ENCODE data around the gene CGGBP1.

The CGGBP1 gene, protein sequence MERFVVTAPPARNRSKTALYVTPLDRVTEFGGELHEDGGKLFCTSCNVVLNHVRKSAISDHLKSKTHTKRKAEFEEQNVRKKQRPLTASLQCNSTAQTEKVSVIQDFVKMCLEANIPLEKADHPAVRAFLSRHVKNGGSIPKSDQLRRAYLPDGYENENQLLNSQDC

DNA sequence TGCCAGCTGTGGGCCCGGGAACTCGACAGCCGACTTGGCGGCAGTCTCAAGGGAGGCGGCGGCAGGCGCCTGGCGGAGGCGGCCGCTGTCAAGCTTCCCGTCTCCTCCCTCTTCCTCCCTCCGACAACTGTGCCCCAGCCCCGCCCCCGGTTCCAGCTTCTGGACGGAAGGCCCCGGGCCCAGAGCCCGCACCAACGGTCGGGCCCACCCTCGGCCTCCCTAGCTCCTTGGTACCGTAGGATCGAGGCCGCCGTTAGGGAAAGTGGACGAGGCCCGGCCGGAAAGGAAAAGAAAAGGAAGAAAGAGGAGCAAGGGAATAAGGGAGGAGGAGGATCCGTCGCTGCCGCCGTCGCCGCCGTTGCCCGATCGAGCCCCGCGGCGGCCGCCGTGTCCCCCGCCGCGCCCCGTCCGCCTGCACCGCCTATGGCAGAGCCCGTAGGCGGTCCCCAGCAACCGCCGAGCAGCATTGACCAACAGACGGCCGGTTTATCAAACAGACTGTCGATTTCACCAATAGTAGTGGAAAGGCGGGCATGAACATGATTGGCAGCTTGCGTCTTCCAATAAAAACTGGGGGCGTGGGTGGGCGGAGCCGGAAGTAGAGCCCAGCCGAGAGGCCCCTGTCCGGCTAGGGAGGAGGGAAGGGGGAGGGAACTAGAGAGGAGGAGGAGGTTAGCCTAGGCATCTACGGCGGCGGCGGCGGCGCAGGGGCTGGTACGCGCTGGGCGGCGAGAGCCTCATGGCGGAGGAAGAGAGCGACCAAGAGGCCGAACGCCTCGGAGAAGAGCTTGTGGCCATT is at the start of gene CGGBP1, which contains the start of gene ZNF654:
Gene CGGBP1 (minus strand): TSS at position 425 of the 799 bp plus-strand sequence. CDS start 3,029 bp downstream, outside the sequence.
Gene ZNF654 (plus strand): TSS at position 675 of the 799 bp plus-strand sequence. CDS start 65 bp downstream, at position 740.
- peak; percentile 97 for DNase-seq (ENCODE audit: low read depth)

DNA sequence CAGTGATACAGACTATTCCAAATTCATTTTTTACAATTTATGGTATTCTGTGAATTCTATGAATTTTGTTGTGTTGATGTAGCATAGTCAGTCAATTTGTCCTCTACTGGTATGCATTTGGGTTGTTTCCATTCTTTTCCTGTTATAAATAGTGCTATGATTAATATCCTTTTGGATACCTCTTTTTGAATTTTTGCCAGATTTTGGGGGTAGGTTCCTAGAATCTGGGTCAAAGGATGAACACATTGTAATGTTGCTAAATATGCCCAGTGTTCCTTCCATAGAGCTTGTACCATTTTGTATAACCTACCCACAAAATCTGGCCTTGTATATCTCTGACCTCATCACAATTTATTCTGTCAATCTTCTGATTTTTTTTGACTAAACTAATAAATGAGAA is 46.5 kb upstream of the CGGBP1 start:
- peak; percentile 4 for DNase-seq (ENCODE audit: low read depth)

DNA sequence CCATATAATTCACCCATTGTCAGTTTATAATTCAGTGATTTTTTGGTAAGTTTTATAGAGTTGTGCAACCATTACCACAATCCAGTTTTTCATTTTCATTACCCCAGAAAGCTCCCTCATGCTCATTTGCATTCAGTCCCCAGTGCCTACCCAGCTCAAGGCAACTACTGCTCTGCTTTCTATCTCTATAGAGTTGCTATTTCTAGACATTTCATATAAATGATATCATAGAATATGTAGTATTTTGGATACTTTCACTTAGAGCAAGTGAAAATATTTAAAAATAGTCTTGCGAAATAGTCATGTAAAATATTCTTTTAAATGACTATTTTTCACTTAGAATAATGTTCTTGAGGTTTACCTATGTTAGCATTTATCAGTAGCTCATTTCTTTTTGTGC is 42.3 kb upstream of the CGGBP1 start:
- DNase-seq (ENCODE audit: low read depth): no peak

DNA sequence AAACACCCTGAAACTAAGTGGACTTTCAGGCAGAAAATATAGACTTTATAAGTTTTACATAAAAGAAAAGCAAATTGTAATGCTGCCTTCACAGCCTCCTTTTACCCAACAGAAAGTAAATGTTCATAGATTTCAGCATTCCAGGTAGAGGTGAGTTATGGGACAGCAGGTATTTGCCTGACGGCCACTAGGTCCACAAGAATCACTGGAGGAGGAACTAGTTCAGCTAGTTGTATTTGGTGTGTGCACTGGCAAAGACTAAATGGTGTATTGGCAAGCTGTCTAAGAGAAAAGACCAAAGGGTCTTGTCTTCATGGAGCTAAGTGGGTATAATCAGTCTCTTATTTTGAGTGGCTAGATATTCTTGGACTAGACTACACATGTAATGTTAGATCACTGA is 34.5 kb upstream of the CGGBP1 start:
- DNase-seq (ENCODE audit: low read depth): no peak

DNA sequence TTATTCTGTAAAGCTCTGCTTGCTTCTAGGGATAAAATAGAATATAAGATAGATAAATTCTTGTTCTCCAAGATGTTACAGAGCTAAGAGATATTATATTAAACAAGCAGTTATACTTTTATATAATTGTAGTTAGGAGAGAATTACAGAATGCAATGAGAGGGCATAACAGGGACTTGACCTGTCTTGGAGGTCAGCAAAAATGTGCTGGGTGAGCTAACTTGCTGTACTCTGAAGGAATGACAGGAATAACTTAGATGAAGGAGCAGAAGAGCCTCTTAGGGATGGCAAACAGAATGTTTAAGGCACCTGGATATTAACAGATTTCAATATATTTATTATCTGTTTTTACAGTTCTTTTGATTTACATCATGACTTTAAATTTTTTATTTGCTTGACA is 33.5 kb upstream of the CGGBP1 start:
- DNase-seq (ENCODE audit: low read depth): no peak

DNA sequence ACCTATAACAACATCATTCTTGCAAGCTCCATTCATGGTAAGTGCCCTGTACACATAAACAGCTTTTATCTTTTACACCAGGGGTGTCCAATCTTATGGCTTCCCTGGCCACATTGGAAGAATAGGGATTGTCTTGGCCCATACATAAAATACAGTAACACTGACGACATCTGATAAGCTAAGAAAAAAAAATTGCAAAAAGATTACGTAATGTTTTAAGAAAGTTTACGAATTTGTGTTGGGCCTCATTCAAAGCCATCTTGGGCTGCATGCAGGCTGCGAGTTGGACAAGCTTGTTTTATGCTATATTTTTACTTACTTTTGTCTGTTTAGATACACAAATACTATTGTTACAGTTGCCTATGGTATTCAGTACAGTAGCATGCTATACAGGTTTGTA is 31.9 kb upstream of the CGGBP1 start:
- DNase-seq (ENCODE audit: low read depth): no peak

DNA sequence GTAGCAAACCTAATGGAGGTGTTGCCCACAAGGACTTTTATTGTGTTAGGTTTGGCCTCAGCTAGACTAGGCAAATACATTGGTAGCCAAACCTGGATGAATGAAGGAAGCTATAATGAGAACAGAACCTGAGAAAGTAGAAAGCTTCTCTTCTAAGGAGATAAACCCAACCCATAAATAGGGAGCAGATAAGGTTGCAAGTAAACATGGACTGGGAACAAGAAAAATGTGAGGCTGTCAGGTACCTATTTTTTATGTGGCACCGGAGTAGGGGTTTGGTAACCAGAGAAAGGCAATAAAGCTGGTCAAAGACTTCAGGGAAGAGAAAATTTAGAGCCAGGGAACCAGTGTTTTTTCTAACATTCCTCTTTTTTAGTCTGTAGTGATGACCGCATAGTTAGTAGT is 25.3 kb upstream of the CGGBP1 start:
- DNase-seq (ENCODE audit: low read depth): no peak

DNA sequence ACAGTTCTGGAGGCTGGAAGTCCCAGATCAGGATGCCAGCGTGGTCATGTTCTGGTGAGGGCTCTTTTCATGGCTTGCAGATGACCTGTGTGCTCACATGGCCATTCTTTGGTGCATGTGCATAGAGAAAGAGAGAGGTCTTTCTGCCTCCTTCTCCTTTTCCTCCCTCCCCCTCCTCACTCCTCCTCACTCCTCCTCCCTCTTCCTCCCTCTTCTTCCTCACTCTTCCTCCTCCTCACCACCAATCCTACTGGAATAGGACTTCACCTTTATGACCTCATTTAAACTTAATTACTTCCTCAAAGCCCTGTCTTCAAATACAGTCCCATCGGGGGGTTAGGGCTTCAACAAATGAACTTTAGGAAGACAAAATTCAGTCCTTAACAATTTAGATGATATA is 24.0 kb upstream of the CGGBP1 start:
- no peak for DNase-seq (ENCODE audit: low read depth)

DNA sequence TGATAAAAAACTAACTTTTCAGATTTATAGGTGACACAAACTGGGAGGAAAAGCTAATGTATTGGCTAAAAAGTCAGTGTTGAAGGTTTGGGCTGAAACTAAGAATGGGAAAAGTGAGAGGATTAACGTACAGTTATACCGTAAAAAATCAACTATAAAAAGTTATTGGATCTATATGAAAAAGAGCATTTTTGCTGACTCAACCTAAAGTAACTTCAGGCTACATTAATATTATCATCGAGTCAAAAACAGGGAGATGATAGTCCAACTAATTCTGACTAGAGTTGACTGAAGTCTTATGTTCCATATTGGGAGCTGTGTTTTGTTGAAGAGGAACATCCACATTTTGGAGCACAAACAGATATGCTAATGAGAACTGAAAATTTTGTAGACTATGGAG is 20.1 kb upstream of the CGGBP1 start:
- DNase-seq (ENCODE audit: low read depth): no peak

DNA sequence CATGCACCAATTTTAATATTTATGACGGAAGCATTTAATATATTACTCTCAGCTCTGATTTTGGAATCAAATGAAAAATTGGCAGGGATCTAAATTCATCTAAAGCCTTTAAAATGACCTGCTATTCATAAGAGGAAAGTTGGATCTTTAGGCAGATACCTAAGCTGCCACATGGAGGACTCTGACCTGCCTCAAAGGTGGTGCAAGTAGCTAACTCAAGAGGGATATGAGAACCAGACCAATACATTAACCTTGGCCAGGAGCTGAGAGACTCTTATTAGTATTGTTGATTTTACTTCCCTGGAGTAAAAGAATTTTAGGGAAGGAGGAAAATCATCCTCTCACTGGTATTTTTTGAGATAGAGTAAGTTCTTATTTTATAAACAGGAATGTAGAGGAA is 17.9 kb upstream of the CGGBP1 start:
- DNase-seq (ENCODE audit: low read depth): no peak

DNA sequence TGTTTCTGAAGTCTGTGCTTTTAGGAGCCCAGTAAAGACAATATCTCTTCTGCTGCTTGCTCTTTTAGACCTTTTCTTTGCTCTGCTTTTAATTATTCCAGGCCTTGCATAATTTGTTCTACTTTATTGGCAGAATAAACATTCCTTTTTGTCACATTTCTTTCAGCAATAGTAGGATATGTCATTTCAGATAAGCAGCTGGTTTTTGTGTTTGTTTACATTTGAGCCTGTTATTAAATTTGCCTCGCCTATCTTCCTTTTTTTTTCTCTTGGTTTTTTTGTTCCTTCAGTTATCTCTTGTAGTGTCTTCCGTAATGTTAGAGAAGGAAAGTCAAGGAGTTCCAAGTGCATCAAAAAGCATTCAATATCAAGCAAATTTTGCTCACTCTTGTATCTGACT is 16.7 kb upstream of the CGGBP1 start:
- DNase-seq (ENCODE audit: low read depth): no peak

DNA sequence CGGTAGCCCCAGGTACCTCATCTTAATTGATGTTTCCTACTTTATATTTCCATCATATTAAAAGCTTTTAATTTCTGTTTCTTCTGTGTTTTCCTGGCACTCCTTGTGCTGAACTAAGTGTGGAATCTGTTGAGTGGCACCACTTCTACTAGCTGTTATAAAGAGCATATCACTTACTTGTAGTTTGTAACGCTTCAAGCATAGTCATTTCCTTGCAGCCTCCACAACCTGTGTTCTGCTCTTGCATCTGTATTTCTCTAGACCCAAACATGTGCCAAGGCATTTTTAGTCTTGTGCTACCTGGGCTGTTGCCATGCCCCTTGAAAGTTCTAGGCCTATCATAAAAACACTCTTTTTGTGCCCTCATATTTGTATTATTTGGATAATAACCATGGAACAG is 16.3 kb upstream of the CGGBP1 start:
- no peak for DNase-seq (ENCODE audit: low read depth)

DNA sequence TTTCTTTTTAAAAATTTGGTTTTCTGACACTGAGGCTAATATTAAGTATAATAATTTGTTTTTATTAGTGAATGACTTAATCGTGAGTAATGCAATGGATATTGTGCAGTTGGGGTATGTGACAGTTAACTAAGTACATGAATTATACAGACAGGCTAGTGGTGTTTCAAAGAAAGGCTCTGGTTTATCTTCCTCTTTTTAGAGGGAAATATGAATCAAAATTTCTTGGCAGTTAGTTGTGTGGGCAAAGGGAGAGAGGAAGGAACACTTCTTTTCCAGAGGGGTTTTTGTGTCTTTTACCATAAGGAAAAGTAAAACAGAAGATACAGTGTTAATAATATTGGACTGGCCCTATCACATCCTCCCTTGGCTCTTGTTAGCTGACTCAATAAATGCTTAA is 2.9 kb upstream of the CGGBP1 start:
- DNase-seq (ENCODE audit: low read depth): no peak

DNA sequence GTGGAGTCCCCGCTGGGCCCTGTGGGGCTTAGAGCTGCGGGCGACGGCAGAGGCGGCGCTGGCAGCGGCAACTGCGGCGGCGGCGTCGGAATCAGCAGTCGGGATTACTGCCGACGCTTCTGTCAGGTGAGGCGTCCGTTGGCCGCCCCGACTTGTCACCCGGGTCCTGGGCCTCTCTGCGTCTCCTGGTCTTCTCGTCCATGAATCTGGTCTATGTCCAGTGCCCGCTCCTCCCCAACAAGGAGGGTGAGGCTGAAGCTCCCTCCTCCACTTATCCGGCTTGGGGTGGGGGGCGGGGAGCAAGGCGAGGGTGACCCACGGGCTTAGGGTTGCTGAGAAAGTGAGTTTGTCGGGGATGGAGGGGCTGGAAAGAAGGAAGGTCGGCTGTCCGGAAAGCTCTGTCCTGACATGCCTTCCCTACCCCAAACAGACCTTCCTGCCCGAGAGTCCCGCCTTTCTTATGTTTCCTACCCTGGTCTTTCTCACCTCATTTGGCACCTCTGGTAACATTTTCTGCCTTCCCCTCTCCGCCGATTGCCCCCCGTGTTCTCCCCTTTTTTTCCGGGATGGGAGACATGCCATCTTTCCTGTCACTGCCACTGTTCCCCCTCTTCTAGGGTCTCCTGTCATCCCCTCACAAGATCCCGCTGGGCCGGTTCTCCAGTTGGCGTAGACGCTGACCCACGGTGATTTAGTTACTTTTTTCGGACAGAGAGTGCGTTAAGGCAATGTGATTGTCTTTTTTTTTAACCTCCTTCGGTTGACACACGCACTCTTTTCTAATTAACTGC is 770 bp upstream of the CGGBP1 start:
- DNase-seq (ENCODE audit: low read depth): no peak

DNA sequence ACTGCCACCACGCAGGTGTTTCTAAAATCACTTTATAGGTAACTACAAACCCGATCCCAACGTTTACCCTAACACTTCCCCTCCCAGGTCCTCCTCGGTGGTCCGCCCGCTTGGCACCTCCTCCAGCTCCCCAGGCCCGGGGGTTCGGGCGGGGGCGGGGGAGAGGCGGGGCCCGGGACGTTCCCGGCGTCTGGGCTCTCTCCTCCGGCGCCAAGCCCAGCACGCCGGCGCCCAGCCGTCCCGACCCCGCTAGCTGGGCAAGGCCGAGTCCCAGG is 562 bp downstream of the CGGBP1 start:
- no peak for DNase-seq (ENCODE audit: low read depth)

DNA sequence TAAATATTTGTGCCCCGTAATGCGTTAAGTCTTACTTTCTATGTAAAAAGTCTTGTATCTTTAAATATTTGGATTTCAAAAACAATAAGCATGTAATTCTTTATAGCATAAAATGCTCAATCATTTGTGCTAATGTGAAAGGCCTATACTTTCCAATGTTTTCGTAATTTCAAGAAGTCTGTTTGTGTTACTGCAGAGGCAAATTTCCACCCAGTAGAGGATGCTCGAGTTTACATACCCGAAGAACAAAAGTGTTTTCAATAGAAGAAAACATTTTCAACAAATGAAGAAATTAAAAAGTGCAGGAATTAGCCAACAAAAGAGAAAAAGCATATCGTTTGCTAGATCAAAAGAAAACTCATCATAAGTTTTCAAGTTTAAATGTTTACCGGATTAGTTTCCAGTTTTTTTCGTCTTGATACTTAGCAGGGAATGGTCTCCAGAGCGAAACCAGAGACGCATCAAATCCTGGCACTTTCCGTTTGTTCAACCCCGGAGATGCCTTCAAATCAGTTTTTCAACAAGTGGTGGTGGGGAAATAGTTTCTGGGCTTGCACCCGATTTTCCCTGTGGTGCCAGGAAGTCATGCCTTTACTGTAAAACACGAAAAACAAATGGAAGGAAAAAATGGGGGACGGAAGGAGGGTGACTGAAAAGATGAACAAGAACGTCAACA is 1.0 kb downstream of the CGGBP1 start:
- DNase-seq (ENCODE audit: low read depth): no peak

DNA sequence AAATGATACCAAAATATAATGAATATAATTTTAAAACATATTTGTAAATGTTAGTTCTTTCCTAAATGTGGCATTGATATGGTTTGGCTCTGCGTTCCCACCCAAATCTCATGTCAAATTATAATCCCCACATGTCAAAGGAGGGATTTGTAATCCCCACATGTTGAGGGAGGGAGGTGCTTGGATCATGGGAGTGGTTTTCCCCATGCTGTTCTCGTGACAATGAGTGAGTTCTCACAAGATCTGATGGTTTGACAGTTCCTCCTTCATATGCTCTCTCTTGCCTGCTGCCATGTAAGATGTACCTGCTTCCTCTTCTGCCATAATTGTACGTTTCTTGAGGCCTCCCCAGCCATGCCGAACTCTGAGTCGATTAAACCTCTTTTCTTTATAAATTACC is 12.0 kb downstream of the CGGBP1 start:
- no peak for DNase-seq (ENCODE audit: low read depth)

DNA sequence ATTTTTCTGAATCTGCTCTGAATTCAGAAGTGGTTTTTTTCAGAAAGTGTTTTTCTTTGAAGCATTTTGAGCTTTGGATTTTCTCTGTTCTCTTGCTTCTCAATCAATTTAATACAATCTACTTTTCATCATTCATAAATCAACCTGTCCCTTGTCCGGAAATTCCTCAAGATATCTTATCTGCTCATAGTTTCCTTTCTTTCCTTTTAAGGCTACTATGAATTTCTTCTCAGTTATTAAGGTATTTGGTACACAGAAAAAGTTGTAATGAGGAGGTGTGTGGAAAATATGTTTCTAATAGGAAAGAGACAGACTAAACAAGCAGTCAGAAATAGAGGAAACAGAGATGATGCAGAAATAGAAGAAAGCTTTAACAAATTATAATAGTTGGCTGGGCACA is 14.4 kb downstream of the CGGBP1 start:
- no peak for DNase-seq (ENCODE audit: low read depth)

DNA sequence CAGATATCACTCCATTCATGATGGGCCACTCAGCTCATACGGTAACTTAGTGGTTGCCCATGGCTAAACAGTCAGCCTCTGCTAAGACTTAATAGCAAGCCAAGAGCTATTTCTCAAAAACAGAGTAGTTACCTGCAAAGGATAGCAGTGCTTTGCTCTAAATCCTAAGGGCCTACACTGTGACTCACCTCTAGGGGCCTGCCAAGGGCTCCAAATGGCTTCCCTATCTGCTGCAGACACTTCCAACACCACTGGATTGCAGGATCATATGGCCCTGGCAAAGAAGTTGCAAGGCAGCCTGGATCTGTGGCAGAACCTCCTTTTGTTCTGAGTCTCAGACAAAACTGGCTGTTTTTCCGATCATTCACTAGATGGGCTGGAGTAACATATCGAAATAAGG is 17.8 kb downstream of the CGGBP1 start:
- DNase-seq (ENCODE audit: low read depth): no peak

DNA sequence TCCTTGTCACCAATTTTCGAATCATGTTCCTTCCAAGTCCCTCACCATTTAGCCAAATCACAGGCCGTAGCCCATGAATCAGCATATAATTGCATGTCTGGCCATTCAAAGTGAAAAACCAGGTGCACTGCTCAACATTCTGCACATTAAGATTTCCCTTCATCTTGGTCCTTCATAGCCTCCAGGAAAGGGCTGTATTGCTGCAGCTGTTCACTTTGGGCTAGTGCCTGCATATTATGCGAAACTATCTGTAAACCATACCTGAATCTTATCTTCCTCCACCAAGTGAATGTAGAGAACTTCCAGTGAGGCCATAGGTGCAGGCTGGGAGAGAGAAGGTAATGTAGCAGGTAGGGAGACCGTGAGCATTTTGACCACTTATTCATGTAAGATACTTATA is 18.3 kb downstream of the CGGBP1 start:
- no peak for DNase-seq (ENCODE audit: low read depth)

DNA sequence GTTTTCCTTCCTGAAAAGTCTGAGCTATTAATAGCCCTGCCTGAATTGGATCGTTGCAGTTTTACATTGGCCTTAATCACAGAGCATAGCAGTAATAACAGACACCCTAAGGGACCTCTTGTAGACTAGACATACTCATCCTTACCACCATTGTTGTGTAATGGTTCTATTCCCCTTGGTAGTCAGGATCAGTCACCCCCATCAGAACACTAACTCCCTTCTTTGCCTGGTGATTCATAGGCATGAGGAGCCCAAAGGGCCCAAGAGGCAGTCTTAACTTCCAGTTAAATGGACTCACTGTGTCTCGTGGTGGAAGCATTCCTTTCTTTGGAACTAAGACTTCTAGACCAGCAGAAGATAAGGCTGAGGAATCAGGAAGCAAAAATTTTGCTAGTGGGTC is 20.2 kb downstream of the CGGBP1 start:
- DNase-seq (ENCODE audit: low read depth): peak; percentile 49

DNA sequence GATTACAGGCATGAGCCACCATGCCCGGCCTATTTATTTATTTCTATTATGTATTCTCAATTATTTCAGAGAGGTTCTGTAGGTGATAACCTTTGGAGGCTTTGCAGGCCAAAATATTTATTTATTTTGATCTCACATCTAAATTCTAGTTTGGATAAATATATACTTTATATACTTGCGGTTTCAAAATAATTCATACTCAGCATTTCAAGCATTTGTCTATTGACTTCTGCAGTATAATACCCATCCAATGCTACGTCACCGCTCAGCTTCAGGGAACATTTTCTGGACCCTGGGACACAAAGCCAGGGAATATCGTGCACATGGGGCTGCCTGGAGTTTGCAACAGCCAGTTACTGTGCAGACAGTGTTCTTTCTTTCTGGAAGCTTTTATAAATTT is 22.6 kb downstream of the CGGBP1 start:
- no peak for DNase-seq (ENCODE audit: low read depth)
